ENCODE measurements around the gene HSBP1L1.

Gene HSBP1L1

GRCh38 chr18:79964330-79965118 lies at the start of gene HSBP1L1:
Gene HSBP1L1, plus strand, starts transcription at chr18:79964643. Its CDS starts 93 bp downstream, at chr18:79964736.
- DNase-seq (ENCODE audit: low read depth, low spot score) = no peak
- H3K27ac ChIP-seq = peak within 1 kb of the TSS; percentile 91

DNA sequence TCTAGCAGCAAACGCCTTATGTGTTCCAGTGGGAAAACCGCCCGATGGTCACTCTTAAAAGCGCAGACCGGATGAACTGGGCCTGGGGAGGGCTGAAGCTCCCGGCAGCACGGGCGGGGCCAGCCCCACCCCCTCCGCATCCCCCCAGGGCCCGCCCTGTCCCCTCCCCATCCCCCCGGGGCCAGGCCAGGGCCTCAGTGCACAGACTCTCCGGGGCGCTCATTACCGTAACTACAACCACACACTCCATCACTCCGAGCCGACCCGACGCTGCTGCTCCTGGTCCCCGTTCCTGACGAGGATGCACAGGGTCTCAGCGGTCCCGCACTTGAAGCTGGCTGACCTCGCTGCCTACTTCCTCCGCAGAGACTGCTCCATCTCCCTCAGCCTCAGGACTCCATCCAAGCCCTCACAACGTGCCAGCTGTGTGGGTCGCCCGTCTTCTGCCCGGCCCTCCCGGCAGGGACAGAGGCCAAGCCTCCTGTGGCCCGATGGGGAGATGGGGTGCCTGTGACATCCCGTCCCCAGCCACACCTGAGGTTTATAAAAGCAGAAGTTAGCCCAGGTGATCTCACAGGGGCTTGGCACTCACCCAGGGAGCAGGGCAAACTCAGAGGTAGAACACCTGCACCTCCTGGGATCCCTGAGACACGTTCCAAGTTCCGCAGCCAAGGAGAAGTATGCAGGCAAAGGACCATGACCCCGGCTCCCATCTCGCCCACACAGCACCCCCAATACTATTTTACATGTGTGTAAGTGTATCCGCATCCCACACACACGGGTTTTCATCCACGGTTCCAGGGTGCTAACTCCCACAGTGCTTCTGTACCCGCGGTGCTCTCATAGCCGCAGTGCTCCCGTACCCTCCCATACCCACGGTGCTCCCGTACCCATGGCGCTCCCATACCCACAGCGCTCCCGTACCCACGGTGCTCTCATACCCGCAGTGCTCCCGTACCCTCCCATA lies 49.0 kb upstream of the HSBP1L1 start:
- H3K27ac ChIP-seq = no peak overlapping the region
- DNase-seq (ENCODE audit: low read depth, low spot score) = no peak

DNA sequence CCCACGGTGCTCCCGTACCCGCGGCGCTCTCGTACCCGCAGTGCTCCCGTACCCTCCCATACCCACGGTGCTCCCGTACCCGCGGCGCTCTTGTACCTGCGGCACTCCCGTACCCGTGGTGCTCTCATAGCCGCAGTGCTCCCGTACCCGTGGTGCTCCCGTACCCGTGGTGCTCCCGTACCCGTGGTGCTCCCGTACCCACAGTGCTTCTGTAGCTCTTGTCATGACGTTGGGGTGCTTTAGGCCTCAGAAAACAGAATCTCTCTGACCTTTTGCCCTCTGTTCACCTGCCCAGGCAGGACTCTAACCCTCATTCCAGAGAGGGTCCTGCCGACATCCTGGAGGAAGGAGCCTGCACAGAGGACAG lies 48.3 kb upstream of the HSBP1L1 start:
- no peak for DNase-seq (ENCODE audit: low read depth, low spot score)

GRCh38 chr18:79916546-79917168 lies 47.8 kb upstream of the HSBP1L1 start:
- DNase-seq (ENCODE audit: low read depth, low spot score) = no peak
- H3K27ac ChIP-seq = no peak overlapping the region

More for the DNA sequence above, 48.3 kb upstream of the HSBP1L1 start:
- no peak overlapping the region for H3K27ac ChIP-seq

DNA sequence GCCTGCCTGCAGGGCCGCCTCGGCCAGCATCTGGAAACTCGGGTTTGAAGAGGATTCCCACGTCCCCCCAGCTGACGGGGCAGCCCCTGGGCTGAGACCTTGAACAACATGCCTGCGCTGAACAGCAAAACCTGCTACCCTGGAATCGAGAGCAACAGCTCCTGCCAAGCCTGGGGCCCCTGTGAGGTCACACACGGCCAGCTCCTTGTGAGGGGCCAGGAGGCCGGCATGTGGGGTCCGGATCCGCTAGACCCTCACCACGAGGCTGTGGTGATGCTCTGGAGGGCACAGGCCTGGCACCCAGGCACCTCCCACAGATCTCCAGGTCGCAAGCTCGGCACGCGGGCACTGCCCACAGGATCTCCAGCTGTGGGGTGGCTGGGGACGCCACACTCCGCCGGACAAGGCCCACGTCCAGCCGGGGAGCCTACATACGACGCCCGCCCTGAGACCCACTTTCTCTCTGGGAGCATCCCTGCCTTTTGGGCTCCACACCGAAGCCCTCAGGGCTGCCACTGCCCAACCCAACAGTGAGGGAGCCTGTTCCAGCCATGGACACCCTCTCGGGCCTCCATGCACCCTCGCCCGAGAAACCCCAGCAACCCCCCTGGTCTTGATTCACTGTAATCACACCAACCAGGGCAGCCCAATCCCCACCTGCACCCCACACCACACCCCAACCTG lies 47.1 kb upstream of the HSBP1L1 start:
- no peak overlapping the region for H3K27ac ChIP-seq
- no peak for DNase-seq (ENCODE audit: low read depth, low spot score)

DNA sequence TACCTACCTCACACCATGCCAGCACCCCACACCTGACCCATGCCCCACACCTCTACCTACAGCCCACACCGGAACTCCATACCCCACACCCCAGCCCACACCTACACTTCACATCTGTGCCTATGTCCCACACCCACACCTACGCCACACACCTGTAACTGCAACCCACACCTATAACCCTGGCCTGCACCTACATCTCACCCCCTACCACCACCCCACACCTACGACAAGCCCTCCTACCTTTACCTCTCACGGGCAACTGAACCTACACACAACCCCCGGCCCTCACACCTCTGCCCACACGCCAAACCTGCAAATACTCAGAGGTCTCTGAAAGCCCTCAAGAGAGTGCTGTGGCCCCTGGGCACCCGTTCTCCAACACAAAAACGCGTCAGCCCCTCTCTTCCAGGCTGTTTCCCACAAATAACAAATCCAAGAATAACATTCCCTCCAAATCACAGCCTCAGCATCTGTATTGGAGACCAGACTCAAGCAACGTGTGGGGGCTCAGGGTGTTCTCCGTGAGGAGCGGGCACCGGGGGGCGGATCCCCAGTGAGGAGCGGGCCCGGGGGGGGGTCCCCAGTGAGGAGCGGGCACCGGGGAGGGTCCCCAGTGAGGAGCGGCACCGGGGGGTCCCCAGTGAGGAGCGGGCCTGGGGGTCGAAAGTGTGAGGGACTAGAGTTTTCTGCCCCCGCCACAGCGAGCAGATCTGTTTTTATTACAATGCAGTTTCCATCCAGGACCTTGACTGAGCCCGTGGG lies 46.4 kb upstream of the HSBP1L1 start:
- H3K27ac ChIP-seq = no peak overlapping the region
- no peak for DNase-seq (ENCODE audit: low read depth, low spot score)

- DNase-seq (ENCODE audit: low read depth, low spot score) = no peak
- no peak overlapping the region for H3K27ac ChIP-seq
Measured at GRCh38 chr18:79918615-79919011, 45.8 kb upstream of the HSBP1L1 start.

DNA sequence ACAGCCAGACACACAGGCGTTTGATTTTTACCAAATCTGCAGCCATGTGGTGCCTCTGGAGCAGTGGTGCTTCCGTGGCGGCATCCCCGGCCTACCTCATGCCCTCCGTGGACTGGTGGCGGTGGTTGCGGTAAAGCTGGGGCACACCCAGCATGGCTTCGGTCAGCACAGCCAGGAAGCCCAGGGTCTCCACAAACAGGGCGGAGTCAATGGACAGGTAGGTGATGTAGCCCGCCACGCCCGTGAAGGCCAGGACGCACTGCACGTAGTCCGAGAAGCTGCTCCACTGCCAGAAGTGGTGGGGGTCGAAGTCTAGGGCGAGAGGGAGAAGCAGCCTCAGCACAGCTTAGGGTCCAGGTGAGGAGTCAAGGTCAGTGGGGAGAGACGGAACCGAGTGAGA lies 45.4 kb upstream of the HSBP1L1 start:
- no peak overlapping the region for H3K27ac ChIP-seq
- no peak for DNase-seq (ENCODE audit: low read depth, low spot score)

- no peak for DNase-seq (ENCODE audit: low read depth, low spot score)
- H3K27ac ChIP-seq = no peak overlapping the region
Measured at GRCh38 chr18:79921984-79922965, 42.2 kb upstream of the HSBP1L1 start.

DNA sequence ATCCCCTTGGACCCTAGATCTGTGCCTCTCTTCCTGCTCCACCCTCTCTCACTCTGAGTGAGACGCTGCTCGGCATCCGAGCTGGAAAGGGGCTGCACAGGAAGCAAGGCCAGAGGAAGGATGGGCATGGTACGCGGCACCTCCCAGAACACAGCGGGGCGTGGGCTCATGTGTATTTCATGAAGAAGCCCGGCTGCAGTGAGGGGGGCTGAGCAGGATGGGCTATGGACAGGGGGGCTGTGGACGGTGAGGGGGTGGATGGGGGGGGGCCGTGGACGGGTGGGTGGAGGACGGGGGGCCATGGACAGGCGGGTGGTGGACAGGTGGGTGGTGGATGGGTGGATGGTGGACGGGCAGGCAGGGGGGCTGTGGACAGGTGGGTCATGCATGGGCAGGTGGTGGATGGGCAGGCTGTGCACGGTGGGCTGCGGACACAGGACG lies 41.5 kb upstream of the HSBP1L1 start:
- H3K27ac ChIP-seq = no peak overlapping the region
- no peak for DNase-seq (ENCODE audit: low read depth, low spot score)

DNA sequence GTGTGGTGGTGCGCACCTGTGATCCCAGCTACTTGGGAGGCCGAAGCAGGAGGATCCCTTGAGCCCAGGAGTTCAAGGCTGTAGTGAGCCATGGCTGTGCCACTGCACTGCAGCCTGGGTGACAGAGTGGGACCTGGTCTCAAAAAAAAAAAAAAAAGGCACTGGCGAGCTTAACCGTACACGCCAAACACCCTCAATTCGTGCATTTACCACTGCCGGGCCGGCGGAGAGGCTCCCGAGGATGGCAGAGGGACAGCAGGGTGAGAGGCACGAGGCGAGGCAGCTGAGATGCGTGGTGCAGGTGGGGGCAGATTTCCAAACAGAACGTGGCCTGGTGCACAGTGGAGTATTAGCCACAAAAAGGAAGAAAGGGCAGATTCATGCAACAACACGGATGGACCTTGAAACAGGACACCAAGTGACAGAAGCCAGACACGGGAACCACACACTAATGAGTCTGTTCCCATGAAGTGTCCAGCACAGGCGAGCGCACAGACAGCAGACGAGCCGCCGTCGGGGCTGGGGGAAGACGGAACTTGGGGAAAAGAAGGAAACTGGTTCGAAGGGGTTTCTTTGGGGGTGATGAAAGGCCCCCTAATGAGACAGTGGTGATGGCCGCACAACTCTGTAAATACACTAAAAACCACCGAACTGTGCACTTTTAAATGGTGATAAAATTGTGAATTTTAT lies 40.4 kb upstream of the HSBP1L1 start:
- H3K27ac ChIP-seq = no peak overlapping the region
- DNase-seq (ENCODE audit: low read depth, low spot score) = no peak

- no peak for DNase-seq (ENCODE audit: low read depth, low spot score)
- H3K27ac ChIP-seq = no peak overlapping the region
Measured at GRCh38 chr18:79924814-79925731, 39.4 kb upstream of the HSBP1L1 start.

DNA sequence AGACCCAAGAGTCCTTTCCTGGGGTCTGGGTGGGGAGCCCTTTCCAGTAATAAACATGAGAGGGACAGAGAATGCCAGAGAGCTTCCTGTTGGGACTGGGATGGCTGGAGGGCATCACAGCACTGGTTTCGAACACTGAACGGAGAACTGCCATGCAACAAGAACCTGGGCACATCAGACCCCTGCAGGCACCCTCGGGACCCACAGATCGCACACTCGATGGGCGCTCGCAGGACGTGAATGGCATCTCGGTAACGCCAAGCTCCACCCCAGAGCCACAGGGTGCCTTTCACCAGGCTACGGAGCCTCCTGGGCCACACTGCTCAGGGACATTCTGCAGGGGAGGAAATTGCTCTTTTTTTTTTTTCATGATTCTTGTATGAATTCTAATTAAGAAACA lies 38.1 kb upstream of the HSBP1L1 start:
- no peak for DNase-seq (ENCODE audit: low read depth, low spot score)
- H3K27ac ChIP-seq = no peak overlapping the region

DNA sequence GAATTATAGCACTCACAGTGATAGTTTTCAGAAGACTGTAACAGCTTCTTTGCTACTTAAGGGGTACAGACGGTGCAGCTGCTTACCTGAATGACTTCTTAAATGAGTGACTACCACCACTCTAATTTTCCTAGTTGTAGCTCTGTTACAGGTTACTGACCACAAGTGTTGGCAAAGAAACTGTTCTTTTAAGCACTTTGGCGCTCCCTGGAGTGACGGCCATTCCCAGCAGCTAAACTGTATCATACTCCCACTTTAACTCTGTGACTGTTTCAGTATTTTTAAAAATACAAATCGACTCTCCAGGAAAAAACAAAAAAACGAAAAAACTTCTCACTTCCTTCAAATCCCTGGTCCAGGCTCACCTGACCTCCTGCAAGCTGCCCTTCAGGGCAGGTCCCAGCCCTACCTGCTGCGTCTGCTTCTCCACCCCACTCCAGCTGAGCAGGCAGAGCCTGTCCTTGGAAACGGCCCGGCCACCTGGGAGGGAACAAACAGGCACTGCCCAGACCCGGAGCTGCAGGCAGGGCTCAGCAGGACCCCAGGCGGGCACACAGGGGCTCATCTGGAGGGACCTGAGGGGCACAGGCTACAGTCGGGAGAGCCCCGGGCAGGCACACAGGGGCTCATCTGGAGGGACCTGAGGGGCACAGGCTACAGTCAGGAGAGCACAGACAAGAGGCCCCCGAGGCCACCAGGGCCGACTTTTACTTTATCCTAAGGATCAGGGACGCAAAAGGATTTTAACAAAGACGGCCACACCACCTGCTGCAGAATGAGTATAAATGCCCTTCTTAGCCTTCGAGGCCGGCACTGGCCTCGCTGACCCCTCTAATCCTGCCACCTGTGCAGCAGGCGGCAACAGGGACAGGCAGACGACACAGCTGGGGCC lies 37.5 kb upstream of the HSBP1L1 start:
- no peak for DNase-seq (ENCODE audit: low read depth, low spot score)
- no peak overlapping the region for H3K27ac ChIP-seq

DNA sequence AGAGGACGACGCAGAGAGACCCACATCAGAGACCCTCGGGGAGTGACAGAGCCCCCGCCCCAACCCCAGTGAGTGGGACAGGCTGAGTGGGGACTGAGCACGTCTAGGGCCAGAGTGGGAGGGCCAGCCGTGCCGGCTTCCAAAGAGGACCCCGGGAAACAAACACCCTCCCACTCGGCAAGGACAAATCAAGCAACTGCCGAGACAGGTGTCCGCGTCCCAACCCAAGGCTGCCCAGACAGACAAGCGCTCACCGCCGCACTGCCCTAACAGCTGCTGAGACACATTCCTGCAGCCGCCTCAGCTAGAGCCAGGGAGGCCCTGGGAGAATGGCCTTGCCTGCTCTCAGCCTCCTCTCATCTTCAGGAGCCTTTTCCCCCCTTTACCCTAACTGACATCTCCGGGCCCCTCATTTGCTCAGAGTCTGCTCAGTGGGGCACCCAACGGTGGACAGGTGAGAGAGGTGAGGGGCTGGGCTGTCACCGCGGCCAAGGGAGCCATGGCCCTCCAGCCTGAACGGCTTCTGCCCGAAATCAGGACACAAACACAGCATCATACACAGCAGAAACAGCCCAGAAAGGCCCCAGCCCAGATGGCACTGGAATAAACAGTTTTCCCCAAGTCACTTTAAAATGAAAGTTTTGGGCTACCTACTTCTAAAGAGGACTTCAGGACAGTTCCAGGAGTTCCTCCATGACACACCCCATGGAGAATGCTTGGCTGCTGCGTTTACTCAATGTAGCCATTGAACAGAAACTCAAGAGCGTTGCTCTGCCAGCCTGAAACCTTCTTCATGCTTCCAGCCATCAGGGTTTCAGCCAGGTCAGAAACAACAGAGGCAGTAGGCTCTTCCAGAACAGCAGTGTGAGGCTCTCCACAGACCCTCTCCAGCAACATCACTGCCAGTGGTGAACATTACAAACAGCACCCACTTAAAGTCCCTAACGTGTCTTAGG lies 36.6 kb upstream of the HSBP1L1 start:
- no peak overlapping the region for H3K27ac ChIP-seq
- no peak for DNase-seq (ENCODE audit: low read depth, low spot score)

Measured in epithelial cell of prostate (primary cell).